Stomach (tissue), 4 donors: ENCODE measurements around the gene AGRP.

Experiments used
- CTCF ChIP-seq, 7 experiments: fragments of 450-650 bp in 4 of 7; fragments of 200-600 bp in 3 of 7; sonication (generic) in 3 of 7; IDR thresholded peaks; one replicate each; pipeline ENCODE4 v1.5.1; 2016 to 2019; ENCODE audit warnings: antibody characterized with exemption in 7 of 7, control low read depth in 2 of 7, mild to moderate bottlenecking in 1 of 7
- EP300 ChIP-seq: sonication (generic); formaldehyde crosslinking; IDR thresholded peaks from one replicate; pipeline ENCODE4 v1.6.1; 2017; ENCODE audit warnings: antibody characterized with exemption
- POLR2A ChIP-seq, 4 donors: fragments of 450-650 bp; IDR thresholded peaks; one replicate each; pipeline ENCODE4 v1.6.1; 2016; ENCODE audit warnings: antibody characterized with exemption in 4 of 4, control low read depth in 2 of 4, mild to moderate bottlenecking in 1 of 4, moderate library complexity in 1 of 4
- POLR2AphosphoS5 ChIP-seq, 3 donors: sonication (generic); formaldehyde crosslinking; IDR thresholded peaks; one replicate each; pipeline ENCODE4 v1.6.1; 2016; ENCODE audit warnings: antibody characterized with exemption in 3 of 3

- TF ChIP-seq POLR2A (IDR thresholded peaks at IDR 0.05) (no peak), CTCF (IDR thresholded peaks at IDR 0.05) (no peak), POLR2AphosphoS5 (IDR thresholded peaks at IDR 0.05) (no peak), EP300 (no peak)
These were observed 25.7 kb downstream of the AGRP start for GRCh38 chr16:67457611-67458010.
